Erythroblast (primary cell): ENCODE results near the gene ZNF597.

Experiments used
- GATA1 ChIP-seq: IDR thresholded peaks from 2 replicates; pipeline ENCODE4 v1.6.1; 2011; ENCODE audit warnings: low read depth, mild to moderate bottlenecking, control low read depth, low read length, moderate library complexity
- POLR2A ChIP-seq: IDR thresholded peaks from 2 replicates; pipeline ENCODE4 v1.6.1; 2011; ENCODE audit warnings: mild to moderate bottlenecking, low read length

GRCh38 chr16:3461151-3461550 is 17.8 kb upstream of the ZNF597 start:
- TF ChIP-seq POLR2A (no peak), GATA1 (no peak)
